22Rv1 (cell line): Measurements from ENCODE around the gene MTRFR.

Experiments
- H3K27ac ChIP-seq: fragments of 450-650 bp; 2 replicates; pipeline ENCODE4 v1.5.1; 2017
- ZFX ChIP-seq: fragments of 450-650 bp; IDR thresholded peaks from 2 replicates; pipeline ENCODE4 v1.6.1; 2017; ENCODE audit warnings: antibody characterized with exemption, borderline replicate concordance
- TF ChIP-seq, protein P1 (sequence below): fragments of 450-650 bp; IDR thresholded peaks from 2 replicates; pipeline ENCODE4 v1.5.1; 2017; ENCODE audit warnings: mild to moderate bottlenecking

MTRFR gene

DNA sequence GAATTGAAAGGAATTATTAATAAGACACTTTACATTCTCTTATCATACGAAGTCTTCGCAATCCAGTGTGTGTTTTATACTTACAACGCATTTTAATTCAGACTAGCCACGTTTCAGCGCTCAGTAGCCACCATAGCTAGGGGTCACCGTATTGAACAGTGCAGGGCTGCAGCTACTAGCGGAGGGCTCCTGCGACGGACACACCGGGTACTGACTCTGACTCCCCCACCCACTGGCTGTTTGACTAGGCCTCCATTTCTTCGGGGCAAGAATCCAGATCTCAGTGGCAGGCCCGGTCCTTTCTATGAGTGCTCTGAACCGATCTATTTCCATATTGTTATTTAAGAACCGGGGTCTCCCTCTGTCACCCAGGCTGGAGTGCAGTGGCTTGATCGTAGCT lies 39.9 kb downstream of the MTRFR start:
- H3K27ac ChIP-seq = peak overlapping the region; percentile 93; the same call in 1 of the 2 replicates
- TF ChIP-seq ZFX = no peak
- TF ChIP-seq, protein P1, sequence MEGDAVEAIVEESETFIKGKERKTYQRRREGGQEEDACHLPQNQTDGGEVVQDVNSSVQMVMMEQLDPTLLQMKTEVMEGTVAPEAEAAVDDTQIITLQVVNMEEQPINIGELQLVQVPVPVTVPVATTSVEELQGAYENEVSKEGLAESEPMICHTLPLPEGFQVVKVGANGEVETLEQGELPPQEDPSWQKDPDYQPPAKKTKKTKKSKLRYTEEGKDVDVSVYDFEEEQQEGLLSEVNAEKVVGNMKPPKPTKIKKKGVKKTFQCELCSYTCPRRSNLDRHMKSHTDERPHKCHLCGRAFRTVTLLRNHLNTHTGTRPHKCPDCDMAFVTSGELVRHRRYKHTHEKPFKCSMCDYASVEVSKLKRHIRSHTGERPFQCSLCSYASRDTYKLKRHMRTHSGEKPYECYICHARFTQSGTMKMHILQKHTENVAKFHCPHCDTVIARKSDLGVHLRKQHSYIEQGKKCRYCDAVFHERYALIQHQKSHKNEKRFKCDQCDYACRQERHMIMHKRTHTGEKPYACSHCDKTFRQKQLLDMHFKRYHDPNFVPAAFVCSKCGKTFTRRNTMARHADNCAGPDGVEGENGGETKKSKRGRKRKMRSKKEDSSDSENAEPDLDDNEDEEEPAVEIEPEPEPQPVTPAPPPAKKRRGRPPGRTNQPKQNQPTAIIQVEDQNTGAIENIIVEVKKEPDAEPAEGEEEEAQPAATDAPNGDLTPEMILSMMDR = no peak

DNA sequence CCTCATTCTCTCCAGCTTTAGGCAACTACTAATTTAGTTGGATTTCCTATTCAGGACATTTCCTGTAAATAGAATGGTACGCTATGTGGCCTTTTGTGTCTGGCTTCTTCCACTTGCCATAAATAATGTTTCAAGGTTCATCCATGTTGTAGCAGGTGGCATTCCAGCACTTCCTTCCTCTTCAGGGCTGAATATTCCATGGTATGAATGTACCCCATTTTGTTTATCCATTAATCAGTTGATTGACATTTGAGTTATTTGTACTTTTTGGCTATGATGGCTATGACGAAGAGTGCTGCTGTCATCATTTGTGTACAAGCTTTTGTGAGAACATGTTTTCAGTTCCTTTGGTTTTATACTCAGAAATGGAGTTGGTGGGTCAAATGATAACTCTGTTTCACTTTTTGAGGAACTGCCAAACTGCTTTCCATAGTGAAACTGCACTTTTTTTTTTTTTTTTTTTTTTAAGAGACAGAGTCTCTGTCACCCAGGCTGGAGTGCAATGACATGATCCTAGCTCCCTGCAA lies 44.9 kb downstream of the MTRFR start:
- no peak overlapping the region for H3K27ac ChIP-seq
- TF ChIP-seq, protein P1 = no peak
- no peak for TF ChIP-seq ZFX

DNA sequence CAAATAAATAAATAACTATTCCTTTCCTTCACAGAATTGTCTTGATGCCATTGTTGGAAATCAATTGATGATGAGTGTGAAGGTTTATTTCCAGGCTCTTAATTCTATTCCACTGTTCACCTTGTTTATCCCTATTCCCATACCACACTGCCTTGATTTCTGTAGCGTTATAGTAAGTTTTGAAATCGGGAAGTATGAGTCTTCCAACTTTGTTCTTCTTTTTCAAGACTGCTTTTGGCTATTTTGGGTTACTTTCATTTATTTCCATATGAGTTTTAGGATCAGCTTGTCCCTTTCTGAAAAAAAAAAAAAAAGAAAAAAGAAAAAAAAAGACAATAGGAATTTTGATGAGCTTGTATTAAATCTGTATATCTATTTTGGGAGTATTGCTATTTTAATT lies 47.7 kb downstream of the MTRFR start:
- TF ChIP-seq, protein P1 = no peak
- TF ChIP-seq ZFX = no peak
- no peak overlapping the region for H3K27ac ChIP-seq

DNA sequence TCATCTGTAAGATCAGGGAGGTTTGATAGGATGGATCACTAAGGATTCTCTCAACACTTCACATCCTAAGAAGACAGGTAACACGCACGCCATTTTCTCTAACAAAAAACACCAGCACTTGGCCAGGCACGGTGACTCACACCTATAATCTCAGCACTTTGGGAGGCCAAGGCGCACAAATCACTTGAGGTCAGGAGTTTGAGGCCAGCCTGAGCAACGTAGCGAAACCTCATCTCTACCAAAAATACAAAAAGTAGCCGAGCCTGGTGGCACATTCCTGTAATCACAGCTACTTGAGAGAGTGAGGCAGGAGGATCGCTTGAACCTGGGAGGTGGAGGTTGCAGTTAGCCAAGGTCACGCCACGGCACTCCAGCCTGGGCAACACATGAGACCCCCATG lies 48.9 kb downstream of the MTRFR start:
- H3K27ac ChIP-seq = no peak overlapping the region
- TF ChIP-seq, protein P1 = no peak
- TF ChIP-seq ZFX = no peak

DNA sequence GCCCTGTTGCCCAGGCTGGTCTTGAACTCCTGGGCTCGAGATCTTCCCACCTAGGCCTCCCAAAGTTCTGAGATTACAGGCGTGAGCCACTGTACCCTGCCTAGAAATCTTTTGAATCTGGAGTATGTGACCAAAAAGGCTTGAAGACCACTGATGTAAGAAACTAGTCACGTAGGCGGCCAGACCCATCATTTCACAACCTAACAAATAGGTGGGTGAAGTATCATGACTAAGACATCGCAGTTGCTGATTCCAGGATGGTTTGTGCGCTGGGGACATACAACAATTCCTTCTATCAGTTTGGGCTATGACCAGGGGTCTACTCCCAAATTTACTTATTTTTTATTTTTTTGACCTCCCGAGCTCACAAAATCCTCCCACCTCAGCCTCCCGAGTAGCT lies 50.2 kb downstream of the MTRFR start:
- H3K27ac ChIP-seq = no peak overlapping the region
- TF ChIP-seq ZFX = no peak
- TF ChIP-seq, protein P1 = no peak

DNA sequence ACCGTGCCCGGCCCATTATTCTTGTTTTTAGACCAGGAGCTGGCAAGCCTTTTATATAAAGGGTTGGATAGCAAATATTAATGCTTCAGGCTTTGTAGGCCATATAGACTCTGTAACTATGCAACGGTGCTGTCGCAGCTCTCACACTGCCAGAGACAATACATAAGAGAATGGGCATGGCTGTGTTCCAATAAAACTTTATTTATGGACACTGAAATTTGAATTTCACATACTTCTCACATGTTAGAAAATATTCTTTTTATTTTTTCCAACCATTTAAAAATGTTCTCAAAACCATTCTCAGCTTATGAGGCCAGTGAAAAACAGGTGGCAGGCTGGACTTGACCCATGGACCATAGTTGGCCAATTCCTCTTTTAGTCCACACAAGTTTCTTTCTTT lies 51.4 kb downstream of the MTRFR start:
- H3K27ac ChIP-seq = no peak overlapping the region
- TF ChIP-seq, protein P1 = no peak
- TF ChIP-seq ZFX = no peak

DNA sequence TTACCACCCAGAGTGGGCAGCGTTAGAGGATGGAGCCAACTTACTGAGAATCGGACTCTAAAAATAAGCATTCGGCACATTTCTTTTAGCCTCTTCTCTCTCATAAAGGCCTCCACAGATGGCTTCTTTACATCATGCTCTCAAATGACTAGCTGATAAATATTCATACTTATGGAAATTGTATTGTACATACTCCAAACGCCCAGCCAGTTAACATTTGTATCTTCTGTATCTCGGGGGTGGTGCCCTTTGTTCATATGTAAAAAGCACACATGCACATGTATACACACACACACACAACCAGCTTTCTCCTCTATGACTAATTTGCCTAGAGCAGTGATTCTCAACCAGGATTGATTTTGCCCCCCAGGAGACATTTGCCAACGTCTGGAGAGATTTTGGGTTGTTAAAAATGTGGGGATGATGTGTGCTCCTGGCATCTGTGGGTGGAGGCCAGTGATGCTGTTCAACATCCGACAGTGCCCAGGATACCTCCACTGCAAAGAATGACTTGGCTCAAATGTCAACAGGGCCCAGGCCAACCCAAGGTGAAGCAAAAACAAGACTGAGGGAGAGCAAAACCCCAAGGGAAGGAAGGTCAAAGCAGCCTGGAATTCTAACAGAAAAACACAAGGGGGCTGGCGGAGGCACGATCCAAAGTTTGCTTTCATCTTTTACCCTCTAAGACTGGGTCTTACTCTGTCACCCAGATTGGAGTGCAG lies 53.6 kb downstream of the MTRFR start:
- TF ChIP-seq, protein P1 = no peak
- no peak for TF ChIP-seq ZFX
- H3K27ac ChIP-seq = no peak overlapping the region
